Gastroesophageal sphincter (tissue), 4 donors: ENCODE results near the gene BIK. TPM values are rescaled to one million over a fixed set of nuclear protein-coding genes. Genes with fewer than 3 reads are reported as not detected.

Source experiments
- ATAC-seq: fragments of 150-250 bp; one replicate; pipeline ENCODE4 v1.9.1; 2016; ENCODE audit warnings: mild to moderate bottlenecking, moderate library complexity
- H3K27ac ChIP-seq, 4 donors: fragments of 200-600 bp; sonication (generic) in 3 of 4; 1 replicate in 3 of 4; 2 replicates in 1 of 4; pipeline ENCODE4 v1.5.1; 2016 to 2019
- H3K27me3 ChIP-seq: fragments of 200-600 bp; sonication (generic); one replicate; pipeline ENCODE4 v1.5.1; 2019
- H3K36me3 ChIP-seq, 2 donors: fragments of 200-600 bp; sonication (generic); one replicate each; pipeline ENCODE4 v1.5.1; 2019; ENCODE audit warnings: control low read depth in 1 of 2
- H3K4me1 ChIP-seq, 3 donors: fragments of 200-600 bp; sonication (generic); 1 replicate in 2 of 3; 2 replicates in 1 of 3; pipeline ENCODE4 v1.5.1; 2016 to 2019; ENCODE audit warnings: control low read depth in 2 of 3
- H3K4me3 ChIP-seq, 2 donors: fragments of 200-600 bp; sonication (generic); one replicate each; pipeline ENCODE4 v1.5.1; 2019; ENCODE audit warnings: mild to moderate bottlenecking in 1 of 2, moderate library complexity in 1 of 2
- H3K9me3 ChIP-seq, 3 donors: fragments of 200-600 bp; sonication (generic); one replicate each; pipeline ENCODE4 v1.5.1; 2017 to 2019; ENCODE audit warnings: control low read depth in 2 of 3
- CTCF ChIP-seq, 4 experiments: fragments of 200-600 bp in 2 of 4; fragments of 450-650 bp in 2 of 4; sonication (generic) in 1 of 4; IDR thresholded peaks; one replicate each; pipeline ENCODE4 v1.5.1; 2017 to 2019; ENCODE audit warnings: antibody characterized with exemption in 4 of 4, mild to moderate bottlenecking in 2 of 4, moderate library complexity in 2 of 4
- EP300 ChIP-seq: sonication (generic); formaldehyde crosslinking; IDR thresholded peaks from one replicate; pipeline ENCODE4 v1.6.1; 2017; ENCODE audit warnings: antibody characterized with exemption, mild to moderate bottlenecking
- POLR2A ChIP-seq, 2 donors: fragments of 450-650 bp; IDR thresholded peaks; one replicate each; pipeline ENCODE4 v1.6.1; 2017; ENCODE audit warnings: antibody characterized with exemption in 2 of 2, mild to moderate bottlenecking in 2 of 2, moderate library complexity in 1 of 2
- POLR2AphosphoS5 ChIP-seq: sonication (generic); formaldehyde crosslinking; IDR thresholded peaks from one replicate; pipeline ENCODE4 v1.6.1; 2017; ENCODE audit warnings: antibody characterized with exemption
- WGBS, 2 donors: methylation state at CpG; one replicate each; pipeline ENCODE4 v1.1.5; 2018; ENCODE audit warnings: low coverage in 1 of 2; 5-methylcytosine and 5-hydroxymethylcytosine counted together
- total RNA-seq, 4 donors: library from RNA; depleted of rRNA; stranded (reverse); fragments of >200 nt; gene quantifications; one replicate each; pipeline ENCODE4 v1.1.0, GENCODE V29; 2016

BIK gene
- total RNA-seq, 4 donors from 2014 or later = 1.7 TPM; not detected in 3

GRCh38 chr22:43131773-43132501 is 21.4 kb downstream of the BIK start:
- 50 to 73% methylated on average over 1 to 4 of the region's 17 CpGs for WGBS, 2 donors
- H3K27ac ChIP-seq = no peak overlapping the region

GRCh38 chr22:43133401-43133800 is 22.9 kb downstream of the BIK start:
- Histone ChIP-seq H3K27me3 (peaks cover 8% of the 10 kb centered on the region), H3K27ac (no peak overlapping the region), H3K4me3 (no peak overlapping the region), H3K9me3 (no peaks in the 10 kb centered on the region), H3K4me1 (peaks cover 0 to 27% (median 0%) of the 10 kb centered on the region in 3 donors), H3K36me3 (peaks cover 0 to 80% of the 10 kb centered on the region in 2 donors)
- ATAC-seq = no peak
- no peak for TF ChIP-seq CTCF (IDR thresholded peaks at IDR 0.05)
- TF ChIP-seq POLR2AphosphoS5 = no peak
- no peak for TF ChIP-seq POLR2A (IDR thresholded peaks at IDR 0.05)
- TF ChIP-seq EP300 = no peak
- 77 to 100% methylated on average over 1 to 5 of the region's 9 CpGs for WGBS, 2 donors

More at GRCh38 chr22:43131773-43132501, 21.4 kb downstream of the BIK start:
- H3K27me3 ChIP-seq = peaks cover 8% of the 10 kb centered on the region
- TF ChIP-seq POLR2AphosphoS5 (no peak), EP300 (no peak), POLR2A (IDR thresholded peaks at IDR 0.05) (no peak), CTCF (IDR thresholded peaks at IDR 0.05) (no peak)
- peaks cover 0 to 65% of the 10 kb centered on the region in 2 donors for H3K36me3 ChIP-seq
- no peaks in the 10 kb centered on the region for H3K9me3 ChIP-seq
- peaks cover 0 to 23% (median 0%) of the 10 kb centered on the region in 3 donors for H3K4me1 ChIP-seq
- no peak for ATAC-seq
- H3K4me3 ChIP-seq = no peak overlapping the region

- ATAC-seq = no peak
- Histone ChIP-seq H3K27ac (no peak overlapping the region), H3K9me3 (no peaks in the 10 kb centered on the region), H3K4me3 (no peak overlapping the region), H3K36me3 (peaks cover 0 to 91% of the 10 kb centered on the region in 2 donors), H3K4me1 (peaks cover 0 to 27% (median 0%) of the 10 kb centered on the region in 3 donors), H3K27me3 (no peaks in the 10 kb centered on the region)
- TF ChIP-seq EP300 (no peak), POLR2A (IDR thresholded peaks at IDR 0.05) (no peak), CTCF (IDR thresholded peaks at IDR 0.05) (no peak), POLR2AphosphoS5 (no peak)
- 60% methylated on average over 1 of the region's 4 CpGs; no CpG with 5 or more reads in 1 of the 2 donors for WGBS, 2 donors
Observed at GRCh38 chr22:43134553-43134952, 24.0 kb downstream of the BIK start.

GRCh38 chr22:43135565-43135964 is 25.0 kb downstream of the BIK start:
- Histone ChIP-seq H3K27me3 (no peaks in the 10 kb centered on the region), H3K27ac (no peak overlapping the region), H3K36me3 (peaks cover 0 to 100% of the 10 kb centered on the region in 2 donors), H3K4me3 (no peak overlapping the region), H3K4me1 (peaks cover 0 to 27% (median 0%) of the 10 kb centered on the region in 3 donors), H3K9me3 (no peaks in the 10 kb centered on the region)
- no peak for ATAC-seq
- 70 to 100% methylated on average over 1 to 2 of the region's 5 CpGs for WGBS, 2 donors
- TF ChIP-seq POLR2A (IDR thresholded peaks at IDR 0.05) (no peak), CTCF (IDR thresholded peaks at IDR 0.05) (no peak), EP300 (no peak), POLR2AphosphoS5 (no peak)

GRCh38 chr22:43136255-43136654 is 25.7 kb downstream of the BIK start:
- peak in 2 of 4 experiments; percentile 39 to 56 for TF ChIP-seq CTCF (IDR thresholded peaks at IDR 0.05)
- TF ChIP-seq EP300 = no peak
- no peak for TF ChIP-seq POLR2A (IDR thresholded peaks at IDR 0.05)
- TF ChIP-seq POLR2AphosphoS5 = no peak
- Histone ChIP-seq H3K27ac (peak overlapping the region in 1 of 4 donors; percentile 7), H3K27me3 (no peaks in the 10 kb centered on the region), H3K4me3 (no peak overlapping the region), H3K36me3 (peaks cover 0 to 99% of the 10 kb centered on the region in 2 donors), H3K9me3 (no peaks in the 10 kb centered on the region), H3K4me1 (peaks cover 0 to 32% (median 0%) of the 10 kb centered on the region in 3 donors)
- ATAC-seq = peak; percentile 40
- 38% methylated on average over 4 of the region's 9 CpGs; no CpG with 5 or more reads in 1 of the 2 donors for WGBS, 2 donors
